GM19324 (cell line): Measurements from ENCODE around the gene ABR.
"Not testable (repeated sequence)": the region's sequence is repeated elsewhere in the genome, so short reads cannot be mapped to it uniquely, and the experiment has no call there.

Experiments used
- ATAC-seq: cut with Tn5 transposase; IDR thresholded peaks from one replicate; pipeline ENCODE4 v1.9.1; 2021; ENCODE audit warnings: mild to moderate bottlenecking, moderate library complexity; ENCODE audit not compliant: unreplicated experiment, low FRiP score

ABR gene

GRCh38 chr17:1150863-1151600 lies 28.7 kb downstream of the ABR start:
- ATAC-seq = no peak

- ATAC-seq = no peak
Measured at GRCh38 chr17:1149869-1150268, 29.9 kb downstream of the ABR start.

- no peak for ATAC-seq
Measured at GRCh38 chr17:1147664-1148063, 32.1 kb downstream of the ABR start.

GRCh38 chr17:1146561-1147265 lies 33.1 kb downstream of the ABR start:
- no peak for ATAC-seq

- ATAC-seq = no peak
Measured at GRCh38 chr17:1145311-1145986, 34.3 kb downstream of the ABR start.

GRCh38 chr17:1144162-1144561 lies 35.6 kb downstream of the ABR start:
- no peak for ATAC-seq

- ATAC-seq = no peak
Measured at GRCh38 chr17:1143573-1143972, 36.2 kb downstream of the ABR start.

- no peak for ATAC-seq
Measured at GRCh38 chr17:1142561-1142971, 37.2 kb downstream of the ABR start.

GRCh38 chr17:1137465-1137894 lies 42.3 kb downstream of the ABR start:
- no peak for ATAC-seq

- ATAC-seq = no peak
Measured at GRCh38 chr17:1136748-1137147, 43.0 kb downstream of the ABR start.

- no peak for ATAC-seq
Measured at GRCh38 chr17:1134634-1135324, 45.0 kb downstream of the ABR start.

GRCh38 chr17:1130191-1130590 lies 49.6 kb downstream of the ABR start:
- no peak for ATAC-seq

GRCh38 chr17:1128463-1128862 lies 51.3 kb downstream of the ABR start:
- ATAC-seq = not testable (repeated sequence)

GRCh38 chr17:1126801-1127550 lies 52.8 kb downstream of the ABR start:
- no peak for ATAC-seq

- no peak for ATAC-seq
Measured at GRCh38 chr17:1126250-1126797, 53.5 kb downstream of the ABR start.

- ATAC-seq = no peak
Measured at GRCh38 chr17:1125788-1126145, 54.0 kb downstream of the ABR start.

- no peak for ATAC-seq
Measured at GRCh38 chr17:1124896-1125787, 54.6 kb downstream of the ABR start.

- no peak for ATAC-seq
Measured at GRCh38 chr17:1123921-1124715, 55.7 kb downstream of the ABR start.
